ENCODE results near the gene PDZRN4.

- TF ChIP-seq CTCF (IDR thresholded peaks at IDR 0.05; ENCODE audit: insufficient read depth, low read length, poor library complexity, severe bottlenecking) (no peak), EZH2phosphoT487 (conservative IDR thresholded peaks at IDR 0.05; ENCODE audit: low read length) (no peak)
Observed at GRCh38 chr12:41188841-41189394, 798 bp downstream of the PDZRN4 start.
